Lower leg skin (tissue), 3 donors: ENCODE measurements around the gene PDCD1.

Source experiments
- CTCF ChIP-seq, 3 donors: fragments of 450-650 bp; IDR thresholded peaks; one replicate each; pipeline ENCODE4 v1.5.1; 2016; ENCODE audit warnings: antibody characterized with exemption in 3 of 3, mild to moderate bottlenecking in 3 of 3, moderate library complexity in 2 of 3
- POLR2A ChIP-seq, 2 donors: fragments of 450-650 bp; IDR thresholded peaks; one replicate each; pipeline ENCODE4 v1.6.1; 2016 to 2017; ENCODE audit warnings: antibody characterized with exemption in 2 of 2, mild to moderate bottlenecking in 1 of 2, moderate library complexity in 1 of 2

GRCh38 chr2:241857572-241858121 is 1.0 kb downstream of the PDCD1 start:
- TF ChIP-seq CTCF (IDR thresholded peaks at IDR 0.05) (no peak), POLR2A (IDR thresholded peaks at IDR 0.05) (no peak)
